Measurements from ENCODE around the gene RRH.
"Not testable (repeated sequence)": the region's sequence is repeated elsewhere in the genome, so short reads cannot be mapped to it uniquely, and the experiment has no call there.

Gene RRH, protein sequence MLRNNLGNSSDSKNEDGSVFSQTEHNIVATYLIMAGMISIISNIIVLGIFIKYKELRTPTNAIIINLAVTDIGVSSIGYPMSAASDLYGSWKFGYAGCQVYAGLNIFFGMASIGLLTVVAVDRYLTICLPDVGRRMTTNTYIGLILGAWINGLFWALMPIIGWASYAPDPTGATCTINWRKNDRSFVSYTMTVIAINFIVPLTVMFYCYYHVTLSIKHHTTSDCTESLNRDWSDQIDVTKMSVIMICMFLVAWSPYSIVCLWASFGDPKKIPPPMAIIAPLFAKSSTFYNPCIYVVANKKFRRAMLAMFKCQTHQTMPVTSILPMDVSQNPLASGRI

DNA sequence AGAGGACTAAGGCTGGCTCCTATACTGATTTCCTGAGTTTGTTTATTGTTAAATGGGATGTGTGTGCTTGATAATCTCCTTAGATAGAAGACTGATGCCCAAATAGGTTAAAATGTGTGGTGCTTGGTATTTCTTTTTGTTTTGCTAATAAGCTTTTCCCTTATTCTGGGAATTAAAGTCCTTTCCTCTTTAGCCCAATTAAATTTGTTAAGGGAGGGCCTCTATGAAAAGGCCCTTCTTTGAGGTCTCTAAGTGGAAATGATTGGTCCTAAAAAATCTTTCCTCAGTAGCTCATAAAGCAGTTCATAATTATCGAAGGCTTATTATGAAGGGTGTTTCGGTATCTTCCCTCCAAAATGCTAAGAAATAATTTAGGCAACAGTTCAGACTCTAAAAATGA is at the start of gene RRH:
TSS of gene RRH (plus strand) at position 301 of the 400 bp plus-strand sequence. CDS start at position 357, 56 bp downstream.
- DNase-seq (ENCODE audit: low read depth): no peak

DNA sequence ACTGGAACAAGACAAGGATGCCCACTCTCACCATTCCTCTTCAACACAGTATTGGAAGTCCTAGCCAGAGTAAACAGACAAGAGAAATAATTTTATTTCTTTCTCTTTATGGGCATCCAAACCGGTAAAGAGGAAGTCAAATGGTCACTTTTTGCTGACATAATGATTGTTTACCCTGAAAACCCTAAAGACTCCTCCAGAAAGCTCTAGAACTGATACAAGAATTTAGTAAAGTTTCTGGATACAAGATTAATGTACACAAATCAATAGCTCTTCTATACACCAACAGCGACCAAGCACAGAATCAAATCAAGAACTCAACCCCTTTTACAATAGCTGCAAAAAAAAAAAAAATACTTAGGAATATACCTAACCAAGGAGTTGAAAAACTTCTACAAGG is 45.7 kb upstream of the RRH start:
- DNase-seq (ENCODE audit: low read depth): not testable (repeated sequence)

DNA sequence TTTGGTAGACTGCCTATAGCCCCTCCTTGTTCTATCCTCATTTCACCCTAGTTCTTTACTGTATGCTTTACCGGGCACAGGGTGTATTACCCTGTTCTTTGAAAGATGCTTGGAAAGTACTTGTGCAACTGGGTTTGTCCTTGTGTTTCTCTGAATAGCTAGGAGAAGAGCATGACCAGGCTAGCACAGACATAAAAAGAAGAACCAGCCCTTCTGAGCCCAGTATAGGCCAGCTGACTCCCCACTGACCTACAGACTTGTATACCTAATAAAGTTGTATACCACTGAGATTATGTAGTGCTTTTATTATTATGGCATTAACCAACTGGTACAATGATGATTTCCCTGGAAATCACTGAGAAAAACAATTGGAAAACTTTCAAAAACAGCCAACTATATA is 40.9 kb upstream of the RRH start:
- DNase-seq (ENCODE audit: low read depth): no peak

DNA sequence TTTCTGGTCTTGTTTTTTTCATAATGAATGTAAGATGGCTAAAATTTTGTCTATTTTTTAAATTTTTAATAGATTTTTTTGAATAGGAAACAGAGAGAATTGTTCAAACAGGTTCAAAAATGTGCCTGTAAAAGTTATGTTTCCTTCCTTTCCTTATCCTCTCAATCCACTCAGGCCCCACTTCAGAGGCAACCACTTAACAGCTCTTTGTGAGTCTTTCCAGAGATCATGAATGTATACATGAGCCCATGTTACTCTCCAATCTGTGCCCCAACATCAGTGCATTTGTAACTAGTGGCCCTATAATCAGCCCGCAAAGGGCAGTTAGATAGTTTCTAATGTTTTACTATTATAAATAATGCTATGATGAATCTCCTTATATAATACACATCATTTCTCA is 40.0 kb upstream of the RRH start:
- DNase-seq (ENCODE audit: low read depth): no peak

DNA sequence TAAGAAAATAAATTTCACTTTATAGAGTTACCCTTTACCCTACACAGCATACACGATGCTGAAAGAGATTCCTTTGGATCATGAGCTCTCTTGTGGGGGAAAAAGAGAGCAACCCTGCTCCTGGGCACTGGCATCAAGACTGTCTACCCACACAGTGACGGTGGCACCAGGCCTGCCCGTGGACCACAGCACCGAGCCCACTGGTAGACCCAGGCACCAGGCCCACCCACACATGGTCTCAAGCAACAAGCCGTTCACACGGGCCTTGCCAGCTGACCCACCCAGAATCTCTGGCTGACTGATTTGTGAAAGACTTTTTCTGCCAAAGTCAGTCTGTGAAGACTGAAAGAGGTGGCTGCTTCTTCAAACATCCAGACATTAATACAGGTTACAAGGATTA is 32.7 kb upstream of the RRH start:
- DNase-seq (ENCODE audit: low read depth): no peak

DNA sequence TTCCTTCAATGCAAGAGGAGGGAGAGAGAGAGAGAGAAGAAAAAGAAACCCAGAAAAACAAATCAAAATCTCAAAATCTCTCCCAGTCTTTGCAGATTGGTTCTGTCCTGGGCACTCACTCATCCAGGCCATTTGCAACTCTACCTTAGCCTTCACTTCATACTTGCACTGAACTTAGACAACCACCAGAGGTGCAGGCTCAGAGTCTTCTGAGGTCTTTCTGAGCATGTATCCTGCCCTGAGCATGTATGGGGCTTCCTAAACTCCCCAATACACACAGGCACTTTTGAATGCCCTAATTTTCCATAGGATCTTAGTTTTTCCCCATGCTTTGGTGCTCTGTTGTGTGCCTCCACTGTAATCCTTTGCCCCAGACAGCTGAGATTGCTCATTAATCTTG is 28.9 kb upstream of the RRH start:
- DNase-seq (ENCODE audit: low read depth): no peak

DNA sequence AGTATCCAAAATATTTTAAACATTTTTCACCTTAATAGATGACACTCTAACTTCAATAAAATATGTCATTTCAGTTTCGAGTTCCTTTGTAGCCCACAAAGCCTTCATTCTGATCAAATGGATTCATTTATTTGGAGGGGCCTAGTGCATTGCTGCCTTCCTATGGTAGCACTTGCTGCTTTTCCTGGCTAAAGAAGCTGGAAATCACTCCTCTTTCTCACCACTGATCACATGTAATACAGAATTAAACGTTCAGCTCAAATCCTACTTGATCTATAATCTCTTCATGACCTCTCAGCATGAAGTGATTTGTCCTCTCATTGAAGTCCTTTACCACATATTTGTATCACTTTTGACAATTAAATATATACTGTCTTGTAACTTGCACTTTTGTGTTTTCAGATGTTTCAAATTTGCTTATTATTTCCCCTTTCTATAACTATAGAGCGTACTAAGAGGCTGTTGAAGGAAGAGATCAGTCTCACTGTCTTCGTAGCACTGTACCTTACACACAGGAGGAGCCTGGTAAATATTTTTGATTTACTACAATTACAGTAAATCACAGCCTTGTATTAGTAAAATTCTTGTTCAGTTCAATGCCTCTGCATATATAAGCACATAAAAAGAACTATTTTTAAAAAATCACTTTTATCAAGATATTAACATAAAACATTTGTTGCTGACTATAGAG is 26.5 kb upstream of the RRH start:
- DNase-seq (ENCODE audit: low read depth): no peak

DNA sequence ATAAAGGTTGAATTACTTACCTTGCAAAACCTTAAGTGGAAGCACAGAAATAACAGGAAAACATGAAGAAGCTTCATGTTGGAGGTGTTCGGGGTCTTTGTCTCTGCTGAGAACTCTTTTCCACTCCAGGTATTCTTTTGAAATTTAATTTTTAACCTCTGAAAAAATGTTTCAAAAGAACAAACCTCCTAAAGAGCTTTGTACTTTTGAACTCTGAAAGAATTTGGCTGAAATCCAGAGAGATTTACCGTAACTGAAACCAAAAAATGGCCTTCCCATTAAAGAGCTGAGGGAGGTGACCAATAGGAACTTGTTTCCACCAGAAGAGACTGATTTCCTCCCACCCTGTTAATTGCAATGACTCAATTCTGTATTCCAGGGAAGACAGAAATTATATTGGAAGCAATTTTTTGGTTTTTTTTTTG is 25.9 kb upstream of the RRH start, which contains the start of gene CFI:
TSS of gene CFI (minus strand) at position 105 of the 425 bp plus-strand sequence. CDS start at position 77, 28 bp downstream.
- peak; percentile 64 for DNase-seq (ENCODE audit: low read depth)

DNA sequence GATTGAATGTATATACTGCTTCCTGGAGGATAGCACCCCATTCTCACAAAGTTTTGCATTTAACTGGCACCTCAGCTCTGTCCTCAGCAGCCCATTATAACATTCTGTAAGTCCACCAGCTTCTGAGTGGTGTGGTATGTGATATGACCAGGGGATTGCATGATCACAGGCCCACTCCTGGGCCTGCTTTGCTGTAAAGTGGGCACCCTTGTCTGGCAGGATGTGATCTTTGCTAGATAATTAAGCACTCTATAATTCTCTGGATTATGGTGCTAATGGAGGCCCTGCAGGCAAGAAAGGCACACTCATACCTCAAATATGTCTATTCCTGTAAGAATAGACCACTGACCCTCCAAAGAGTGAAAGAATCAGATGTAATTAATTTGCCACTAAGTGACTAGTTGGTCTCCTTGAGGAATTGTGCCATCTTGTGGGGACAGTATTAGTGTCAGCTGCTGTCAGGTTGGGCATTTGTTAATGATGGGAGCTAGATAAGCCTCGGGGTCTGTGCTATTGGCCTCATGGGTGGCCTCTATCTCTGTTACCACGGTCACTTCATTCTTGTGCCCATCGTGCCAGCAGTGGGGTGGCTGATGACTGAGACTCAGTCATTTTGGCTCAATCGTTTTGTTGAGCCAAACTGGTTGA is 23.7 kb upstream of the RRH start:
- no peak for DNase-seq (ENCODE audit: low read depth)

DNA sequence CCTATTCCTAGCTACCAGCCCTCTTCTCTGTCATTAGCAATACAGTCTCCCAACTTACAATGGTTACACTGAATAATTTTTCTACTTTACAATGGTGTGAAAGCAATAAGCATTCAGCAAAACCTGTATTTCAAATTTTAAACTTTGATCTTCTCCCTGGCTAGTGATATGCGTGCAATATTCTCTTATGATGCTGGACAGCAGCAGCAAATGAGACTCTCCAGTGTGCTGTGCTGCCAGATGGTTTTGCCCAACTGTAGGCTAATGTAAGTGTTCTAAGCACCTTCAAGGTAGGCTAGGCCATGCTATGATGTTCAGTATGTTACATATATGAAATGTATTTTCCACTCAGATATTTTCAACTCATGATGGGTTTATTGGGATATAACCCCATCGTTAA is 18.1 kb upstream of the RRH start:
- DNase-seq (ENCODE audit: low read depth): no peak

DNA sequence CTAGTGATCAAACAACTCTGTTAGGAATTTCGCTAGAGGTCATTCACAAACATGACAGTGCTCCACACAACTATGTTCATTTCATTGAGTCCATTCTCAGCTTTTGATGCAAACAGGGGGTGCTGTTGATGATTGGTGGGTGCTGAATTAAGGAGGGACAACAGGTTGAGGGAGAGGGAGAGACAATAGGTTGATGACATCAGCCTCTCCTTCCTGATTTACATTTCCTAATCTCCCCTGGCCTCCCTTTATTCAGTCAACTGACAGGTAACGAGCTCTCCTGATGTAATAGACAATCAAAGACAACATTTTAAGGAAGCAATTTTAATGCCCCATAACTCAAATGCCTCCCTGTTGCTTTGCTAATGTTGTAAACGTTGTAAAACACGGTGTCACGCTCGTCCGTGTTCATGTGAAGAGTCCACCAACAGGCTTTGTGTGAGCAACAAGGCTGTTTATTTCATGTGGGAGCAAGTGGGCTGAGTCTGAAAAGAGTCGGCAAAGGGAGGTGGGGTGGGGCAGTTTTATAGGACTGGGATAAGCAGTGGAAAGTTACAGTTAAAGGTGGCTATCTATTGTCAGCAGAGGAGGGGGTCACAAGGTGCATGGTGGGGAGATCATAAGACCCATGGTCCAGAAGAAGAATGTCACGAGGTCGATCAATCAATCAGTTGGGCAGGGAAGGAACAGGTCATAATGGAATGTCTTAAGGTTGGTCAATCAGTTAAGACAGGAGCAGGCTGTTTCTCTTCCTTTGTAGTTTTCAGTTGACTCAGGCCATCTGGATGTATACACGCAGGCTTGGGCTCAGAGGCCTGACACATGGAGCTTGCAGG is 17.0 kb upstream of the RRH start:
- no peak for DNase-seq (ENCODE audit: low read depth)

DNA sequence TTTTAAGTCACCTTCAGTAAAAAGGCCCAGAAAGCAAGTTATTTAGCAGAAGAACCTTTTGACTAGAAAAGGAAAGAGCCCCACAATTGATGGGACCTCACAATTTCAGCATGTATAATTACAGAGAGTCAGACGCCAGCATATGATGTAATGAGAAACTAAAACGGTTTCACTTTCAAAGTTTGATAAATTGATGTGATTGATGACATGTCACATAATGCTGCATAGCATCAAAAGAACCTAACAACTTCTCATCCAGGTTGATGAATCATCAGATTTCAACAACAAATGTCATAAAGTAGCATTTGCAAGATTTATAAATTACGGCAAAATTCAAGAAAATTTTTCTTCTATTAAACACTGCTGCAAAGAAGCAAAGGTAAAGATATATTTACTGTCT is 16.1 kb upstream of the RRH start:
- no peak for DNase-seq (ENCODE audit: low read depth)

DNA sequence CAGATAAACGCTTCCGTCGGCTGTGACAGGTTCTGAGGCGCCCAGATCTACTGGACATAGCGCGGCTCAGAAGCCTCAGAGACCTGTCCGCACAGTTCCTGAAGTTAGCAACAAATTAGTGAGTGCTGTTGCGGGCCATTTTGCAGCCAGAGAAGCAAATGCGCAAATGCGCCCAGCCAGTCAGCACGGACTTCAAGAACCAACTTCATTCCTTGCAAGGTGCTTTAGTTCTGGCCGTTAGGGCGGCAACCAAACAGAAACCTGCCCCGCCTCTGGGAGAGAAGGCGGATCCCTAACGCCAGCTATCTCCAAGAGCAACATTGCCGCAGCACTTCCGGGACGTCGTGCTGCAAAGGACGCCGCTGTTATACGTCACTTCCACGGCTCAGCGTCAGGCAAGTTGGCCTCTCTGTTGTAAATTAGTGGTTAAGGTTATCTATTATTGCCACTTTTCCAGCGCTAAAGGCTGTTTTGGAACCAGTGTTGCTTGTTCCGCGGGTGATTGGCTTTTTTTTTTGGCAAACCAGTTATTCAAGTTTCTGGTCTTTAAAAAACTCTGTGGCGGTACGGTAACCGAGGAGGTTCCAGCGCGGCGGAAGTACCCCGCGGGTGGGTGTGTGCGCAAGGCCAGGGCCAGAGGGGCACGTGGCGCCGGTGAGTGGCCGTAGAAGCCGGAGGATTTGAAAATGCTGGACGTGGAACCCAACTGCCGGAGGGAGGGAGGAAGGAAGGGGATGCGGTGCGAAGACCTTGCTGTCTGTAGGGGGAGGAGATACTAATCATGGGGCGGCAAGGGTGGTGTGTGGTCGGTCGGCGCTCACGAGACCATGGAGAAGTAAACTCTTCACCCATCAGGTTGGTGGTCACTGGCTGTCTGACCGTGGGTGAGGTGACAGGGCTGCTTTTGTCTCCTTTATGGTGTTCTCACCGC is 12.4 kb upstream of the RRH start, which contains the start of gene GAR1:
TSS of gene GAR1 (plus strand) at position 612 of the 931 bp plus-strand sequence. CDS start 403 bp downstream, outside the sequence.
- DNase-seq (ENCODE audit: low read depth): peak; percentile 82

DNA sequence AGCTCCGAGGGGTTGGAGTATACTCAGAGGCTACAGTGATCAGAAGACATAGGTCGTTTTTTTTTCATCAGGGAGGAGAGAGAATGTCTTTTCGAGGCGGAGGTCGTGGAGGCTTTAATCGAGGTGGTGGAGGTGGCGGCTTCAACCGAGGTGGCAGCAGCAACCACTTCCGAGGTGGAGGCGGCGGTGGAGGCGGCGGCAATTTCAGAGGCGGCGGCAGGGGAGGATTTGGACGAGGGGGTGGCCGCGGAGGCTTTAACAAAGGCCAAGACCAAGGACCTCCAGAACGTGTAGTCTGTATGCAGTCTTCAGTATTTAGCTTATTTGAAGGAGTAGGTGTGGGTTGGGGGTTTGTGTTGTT is 11.7 kb upstream of the RRH start:
- no peak for DNase-seq (ENCODE audit: low read depth)

DNA sequence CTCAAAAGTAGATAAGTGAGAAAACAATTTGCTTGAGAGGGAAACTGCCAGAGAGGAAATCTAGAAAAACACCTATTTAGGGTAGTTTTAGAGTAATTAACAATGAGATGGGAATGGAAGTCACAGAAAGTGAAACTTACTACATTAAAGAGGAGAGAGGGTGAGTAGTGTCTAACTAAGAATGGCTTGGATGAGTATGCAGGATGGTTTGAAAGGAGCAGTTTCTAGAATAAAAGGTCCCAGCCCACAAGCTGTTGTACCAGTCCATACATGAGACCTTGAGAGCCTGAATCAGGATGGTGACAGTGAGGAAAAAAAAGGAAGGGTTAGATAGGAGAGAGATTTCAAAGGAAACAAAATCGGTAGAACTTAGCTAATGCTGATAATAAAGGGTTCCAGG is 10.9 kb upstream of the RRH start:
- no peak for DNase-seq (ENCODE audit: low read depth)

DNA sequence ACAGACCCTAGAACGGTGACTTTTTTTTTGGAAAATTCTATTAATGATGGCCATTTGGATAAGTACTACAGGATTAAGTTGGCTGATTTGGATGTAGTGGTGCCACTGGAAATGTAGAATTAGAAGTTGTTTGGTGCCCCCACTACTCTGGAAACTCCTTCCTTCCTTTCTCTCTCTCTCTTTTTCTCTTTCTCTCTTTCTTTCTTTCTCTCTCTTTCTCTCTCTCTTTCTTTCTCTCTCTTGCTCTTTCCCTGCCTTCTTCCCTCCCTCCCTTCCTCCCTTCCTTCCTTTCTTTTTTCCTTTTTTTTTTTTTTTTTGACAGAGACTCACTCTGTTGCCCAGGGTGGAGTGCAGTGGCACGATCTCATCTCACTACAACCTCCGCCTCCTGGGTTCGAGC is 9.5 kb upstream of the RRH start:
- no peak for DNase-seq (ENCODE audit: low read depth)

DNA sequence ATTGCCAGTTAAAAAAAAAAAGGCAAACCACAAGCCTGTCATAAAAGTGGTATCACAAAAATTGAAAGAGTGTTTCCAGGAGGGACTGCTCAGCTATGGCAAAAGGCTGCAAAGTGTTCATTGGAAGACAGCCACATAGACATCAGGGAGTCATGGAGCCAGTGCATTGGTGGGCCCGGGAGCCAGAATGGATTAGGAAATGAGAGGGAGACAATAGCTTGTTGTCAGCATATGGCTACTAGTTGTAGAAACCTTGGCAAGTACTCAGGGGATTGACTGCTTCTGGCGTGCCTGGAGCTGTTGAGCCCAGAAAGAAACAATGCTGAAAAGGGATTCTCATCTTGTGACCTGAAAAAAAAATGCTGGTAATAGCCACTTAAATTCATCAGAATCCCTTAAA is 7.2 kb upstream of the RRH start:
- DNase-seq (ENCODE audit: low read depth): no peak

DNA sequence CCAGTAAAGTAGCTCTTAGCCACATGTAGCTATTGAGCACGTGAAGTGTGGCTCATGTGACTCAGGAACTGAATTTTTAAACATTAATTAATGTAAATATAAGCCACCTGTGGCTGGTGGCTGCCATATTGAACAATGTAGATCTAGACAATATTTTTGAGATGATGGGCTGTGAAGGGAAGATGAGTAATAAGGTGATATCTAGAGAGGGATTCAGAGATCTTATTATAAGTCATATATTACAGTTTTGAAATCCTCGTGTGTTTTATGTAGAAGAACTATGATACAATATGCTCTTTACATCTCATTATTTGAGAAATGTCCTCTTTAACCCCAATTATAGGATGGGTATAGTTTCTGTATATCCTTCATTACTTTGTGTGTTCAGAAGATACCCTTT is 6.6 kb upstream of the RRH start:
- no peak for DNase-seq (ENCODE audit: low read depth)

DNA sequence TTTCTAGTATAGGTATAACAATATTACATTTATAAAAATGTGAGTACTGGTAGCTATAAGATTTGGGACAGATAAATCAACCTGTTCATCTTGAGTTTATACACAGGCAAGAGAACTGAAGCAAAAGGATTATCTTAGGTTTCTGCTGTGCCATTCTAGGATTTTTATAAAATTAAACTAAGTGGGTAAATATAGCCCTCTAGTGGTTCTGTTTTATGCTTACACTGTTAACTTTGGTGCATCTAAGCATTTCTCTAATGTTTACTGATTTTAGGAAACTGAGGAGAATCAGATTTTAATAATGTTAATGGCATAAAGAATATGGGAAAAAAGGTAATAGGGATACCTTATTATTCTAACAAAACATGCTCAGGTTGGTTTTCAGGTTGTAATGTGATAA is 1.1 kb upstream of the RRH start:
- DNase-seq (ENCODE audit: low read depth): no peak

DNA sequence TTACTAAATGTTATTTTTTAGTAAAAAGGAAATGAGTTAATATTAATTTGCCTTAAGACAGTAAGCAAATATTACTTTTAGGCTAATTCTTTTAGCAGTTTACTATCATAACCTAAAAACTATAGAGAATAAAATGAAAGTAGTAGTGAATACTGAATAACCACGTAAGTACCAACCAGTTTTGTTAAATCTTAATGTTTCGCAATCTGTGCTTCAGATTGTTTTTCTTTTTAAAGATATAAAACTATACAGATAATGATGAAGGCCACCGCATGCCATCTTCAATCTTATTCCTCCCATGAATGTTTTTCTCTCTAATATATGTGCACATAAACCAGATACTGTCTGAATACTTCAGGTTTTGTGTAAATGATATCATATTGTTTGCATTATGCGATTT is 6.0 kb downstream of the RRH start:
- no peak for DNase-seq (ENCODE audit: low read depth)

DNA sequence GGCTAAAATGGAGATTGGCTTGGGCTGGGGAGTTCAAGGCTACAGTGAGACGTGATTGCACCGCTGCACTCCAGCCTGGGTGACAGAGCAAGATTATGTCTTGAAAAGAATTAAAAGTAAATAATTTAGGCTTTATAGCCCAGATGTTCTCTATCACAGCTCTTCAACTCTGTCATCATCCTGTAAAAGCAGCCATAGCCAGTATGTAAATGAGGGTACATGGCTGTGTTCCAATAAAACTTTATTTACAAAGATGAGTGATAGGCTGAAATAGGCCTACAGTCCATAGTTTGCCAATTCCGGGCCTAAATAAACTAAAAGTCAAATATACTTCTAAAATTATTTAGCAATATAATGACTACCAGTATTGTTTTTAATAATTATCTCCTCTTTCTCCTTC is 9.2 kb downstream of the RRH start:
- no peak for DNase-seq (ENCODE audit: low read depth)
